Parathyroid adenoma (tissue), 2 donors: ENCODE data around the gene DCDC2C.

ENCODE experiments used
- H2AFZ ChIP-seq: fragments of 300-600 bp; sonication (generic); one replicate; pipeline ENCODE4 v1.7.0; 2017; ENCODE audit warnings: antibody characterized with exemption, mild to moderate bottlenecking
- H3K27ac ChIP-seq: fragments of 300-600 bp; sonication (generic); one replicate; pipeline ENCODE4 v1.7.0; 2017
- H3K27me3 ChIP-seq: fragments of 300-600 bp; sonication (generic); one replicate; pipeline ENCODE4 v1.7.0; 2017; ENCODE audit warnings: low read length; ENCODE audit not compliant: control insufficient read depth, insufficient read depth
- H3K36me3 ChIP-seq: fragments of 300-600 bp; sonication (generic); one replicate; pipeline ENCODE4 v1.7.0; 2017; ENCODE audit warnings: low read length; ENCODE audit not compliant: control insufficient read depth, insufficient read depth
- H3K4me1 ChIP-seq: fragments of 300-600 bp; sonication (generic); one replicate; pipeline ENCODE4 v1.7.0; 2017; ENCODE audit warnings: control low read depth
- H3K4me2 ChIP-seq: fragments of 300-600 bp; sonication (generic); one replicate; pipeline ENCODE4 v1.7.0; 2017; ENCODE audit warnings: low read length
- H3K4me3 ChIP-seq: fragments of 300-600 bp; sonication (generic); one replicate; pipeline ENCODE4 v1.7.0; 2017; ENCODE audit warnings: low read depth, low read length
- H3K79me2 ChIP-seq: fragments of 300-600 bp; sonication (generic); one replicate; pipeline ENCODE4 v1.7.0; 2017; ENCODE audit warnings: control low read depth
- H3K9ac ChIP-seq: fragments of 300-600 bp; sonication (generic); one replicate; pipeline ENCODE4 v1.7.0; 2017; ENCODE audit warnings: mild to moderate bottlenecking
- H3K9me3 ChIP-seq: fragments of 300-600 bp; sonication (generic); one replicate; pipeline ENCODE4 v1.7.0; 2017; ENCODE audit warnings: low read length; ENCODE audit not compliant: control insufficient read depth
- CTCF ChIP-seq: fragments of 300-600 bp; sonication (generic); IDR thresholded peaks from one replicate; pipeline ENCODE4 v1.7.0; 2017; ENCODE audit warnings: antibody characterized with exemption, mild to moderate bottlenecking
- donor health status: primary hyperparathyroidism.

The DCDC2C gene

GRCh38 chr2:3848776-3849175, 145.4 kb downstream of the DCDC2C start:
- Histone ChIP-seq H3K9ac (no peak overlapping the region), H2AFZ (no peak overlapping the region), H3K9me3 (no peaks in the 10 kb centered on the region), H3K36me3 (no peaks in the 10 kb centered on the region), H3K4me3 (no peak overlapping the region), H3K4me1 (no peaks in the 10 kb centered on the region), H3K27me3 (no peaks in the 10 kb centered on the region), H3K27ac (no peak overlapping the region), H3K79me2 (no peaks in the 10 kb centered on the region), H3K4me2 (no peak overlapping the region)
- no peak for TF ChIP-seq CTCF

GRCh38 chr2:3849213-3849612, 145.8 kb downstream of the DCDC2C start:
- H3K27ac ChIP-seq: no peak overlapping the region

DNA sequence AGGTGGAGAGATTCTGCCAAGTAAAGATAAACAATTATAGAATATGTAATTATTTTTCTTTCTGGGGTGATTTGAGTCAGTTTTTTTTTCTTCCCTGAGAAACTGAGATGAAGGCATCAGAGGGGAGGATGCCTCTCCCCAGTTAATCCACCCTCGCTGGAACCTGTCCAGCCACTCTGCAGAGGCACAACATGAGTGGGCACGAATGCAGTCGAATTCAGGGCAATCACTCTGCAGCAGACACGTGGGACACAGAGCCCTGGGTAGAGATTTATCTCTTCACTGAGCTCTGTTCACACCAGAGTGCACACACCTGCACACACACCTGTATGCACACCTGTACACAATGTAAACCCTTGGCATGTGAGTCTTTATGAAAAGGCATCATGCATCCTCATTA, 154.2 kb downstream of the DCDC2C start:
- no peak overlapping the region for H3K4me2 ChIP-seq
- no peaks in the 10 kb centered on the region for H3K36me3 ChIP-seq
- TF ChIP-seq CTCF: no peak
- no peak overlapping the region for H3K4me3 ChIP-seq
- H2AFZ ChIP-seq: no peak overlapping the region
- H3K79me2 ChIP-seq: no peaks in the 10 kb centered on the region
- no peak overlapping the region for H3K27ac ChIP-seq
- no peak overlapping the region for H3K9ac ChIP-seq
- no peaks in the 10 kb centered on the region for H3K9me3 ChIP-seq
- no peaks in the 10 kb centered on the region for H3K27me3 ChIP-seq
- no peaks in the 10 kb centered on the region for H3K4me1 ChIP-seq

More at GRCh38 chr2:3849213-3849612, 145.8 kb downstream of the DCDC2C start:
- Histone ChIP-seq H3K27me3 (no peaks in the 10 kb centered on the region), H3K4me2 (no peak overlapping the region), H3K36me3 (no peaks in the 10 kb centered on the region), H3K4me3 (no peak overlapping the region), H3K4me1 (no peaks in the 10 kb centered on the region), H3K9ac (no peak overlapping the region), H2AFZ (no peak overlapping the region), H3K9me3 (no peaks in the 10 kb centered on the region), H3K79me2 (no peaks in the 10 kb centered on the region)
- no peak for TF ChIP-seq CTCF

DNA sequence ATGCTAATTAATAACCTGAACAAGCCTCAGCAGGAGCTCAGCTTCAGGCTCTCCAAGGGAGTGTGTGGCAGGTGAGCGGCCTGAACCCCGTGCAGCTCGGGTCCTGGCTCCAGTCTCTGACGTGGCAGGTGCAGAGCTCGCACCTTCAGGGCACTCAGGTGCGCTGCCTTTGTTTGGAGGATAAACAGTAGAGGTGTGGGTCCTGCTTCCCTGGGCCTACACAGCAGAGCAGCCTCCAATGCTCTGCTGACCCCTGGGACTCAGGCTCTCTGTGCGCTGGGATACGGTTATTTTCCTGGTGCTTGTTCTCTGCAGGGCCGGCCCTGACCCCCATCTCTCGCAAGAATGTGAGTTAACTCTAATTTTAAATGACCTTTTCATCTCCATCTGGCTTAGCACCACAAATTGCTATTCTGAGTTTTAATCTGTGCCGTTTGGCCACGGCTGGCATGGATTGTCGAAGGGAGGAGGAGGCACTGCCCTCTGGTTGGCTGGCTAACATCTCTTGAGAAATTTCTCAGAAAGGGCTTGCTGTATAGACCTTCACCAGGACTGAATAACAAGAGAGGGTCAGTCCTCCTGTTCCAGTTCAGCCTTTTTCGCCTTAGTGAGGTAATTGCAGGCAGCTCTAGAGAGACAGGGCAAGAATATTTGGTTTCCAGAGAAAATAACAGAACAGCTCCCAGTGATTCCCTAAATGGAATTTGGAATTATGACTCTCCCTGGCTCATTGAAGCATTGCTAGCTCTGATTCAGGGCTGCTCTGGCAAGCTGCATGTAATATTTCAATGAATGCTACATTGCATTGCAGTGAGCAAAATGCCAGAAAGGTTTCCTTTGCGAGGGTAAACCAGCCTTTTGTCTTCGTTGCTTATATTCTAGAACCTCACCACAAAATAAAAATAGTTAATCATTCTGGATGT, 161.8 kb downstream of the DCDC2C start:
- Histone ChIP-seq H3K27me3 (no peaks in the 10 kb centered on the region), H3K9ac (no peak overlapping the region), H3K27ac (no peak overlapping the region), H2AFZ (no peak overlapping the region), H3K79me2 (no peaks in the 10 kb centered on the region), H3K9me3 (no peaks in the 10 kb centered on the region), H3K36me3 (no peaks in the 10 kb centered on the region), H3K4me2 (no peak overlapping the region), H3K4me1 (no peaks in the 10 kb centered on the region), H3K4me3 (no peak overlapping the region)
- no peak for TF ChIP-seq CTCF

- H3K9ac ChIP-seq: no peak overlapping the region
- H3K4me3 ChIP-seq: no peak overlapping the region
- H2AFZ ChIP-seq: no peak overlapping the region
- H3K79me2 ChIP-seq: no peaks in the 10 kb centered on the region
- H3K36me3 ChIP-seq: no peaks in the 10 kb centered on the region
- H3K27ac ChIP-seq: no peak overlapping the region
- TF ChIP-seq CTCF: no peak
- H3K4me2 ChIP-seq: no peak overlapping the region
- H3K9me3 ChIP-seq: no peaks in the 10 kb centered on the region
- H3K27me3 ChIP-seq: no peaks in the 10 kb centered on the region
- no peaks in the 10 kb centered on the region for H3K4me1 ChIP-seq
These were observed 164.1 kb downstream of the DCDC2C start for GRCh38 chr2:3867469-3867868.
